GM19463 (cell line): ENCODE measurements around the gene NHSL1.

ENCODE experiments used
- ATAC-seq: cut with Tn5 transposase; IDR thresholded peaks from one replicate; pipeline ENCODE4 v1.9.1; 2021; ENCODE audit warnings: mild to moderate bottlenecking, moderate library complexity; ENCODE audit not compliant: unreplicated experiment

NHSL1 gene

DNA sequence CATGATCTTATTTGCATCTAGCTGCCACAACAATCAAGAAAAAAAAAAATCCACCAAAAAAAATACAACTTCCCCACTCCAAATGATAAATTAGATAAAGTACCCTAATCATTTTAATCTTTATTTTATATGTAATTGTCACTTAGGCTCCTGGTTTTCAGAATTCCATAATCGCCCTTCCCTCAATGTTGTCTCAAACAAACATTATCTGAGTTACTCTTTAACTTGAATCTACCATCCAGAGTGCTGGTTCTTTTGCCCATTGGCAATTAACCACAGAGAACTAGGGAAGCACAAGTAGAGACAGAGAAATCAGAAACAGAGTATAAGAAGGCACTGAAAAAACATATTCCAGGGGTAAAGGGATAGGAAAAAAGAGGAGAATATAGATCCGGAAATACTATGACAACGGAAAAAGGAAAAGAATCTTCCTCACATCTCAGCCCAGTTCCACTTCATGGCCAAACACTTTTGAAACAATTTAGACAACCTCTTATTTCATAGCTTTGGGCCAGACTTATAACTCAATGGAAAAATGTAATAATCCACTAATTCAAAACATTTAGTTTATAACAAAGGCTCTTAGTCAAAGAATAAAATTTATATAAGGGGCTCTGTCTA is 861 bp upstream of the NHSL1 start:
- ATAC-seq = no peak

DNA sequence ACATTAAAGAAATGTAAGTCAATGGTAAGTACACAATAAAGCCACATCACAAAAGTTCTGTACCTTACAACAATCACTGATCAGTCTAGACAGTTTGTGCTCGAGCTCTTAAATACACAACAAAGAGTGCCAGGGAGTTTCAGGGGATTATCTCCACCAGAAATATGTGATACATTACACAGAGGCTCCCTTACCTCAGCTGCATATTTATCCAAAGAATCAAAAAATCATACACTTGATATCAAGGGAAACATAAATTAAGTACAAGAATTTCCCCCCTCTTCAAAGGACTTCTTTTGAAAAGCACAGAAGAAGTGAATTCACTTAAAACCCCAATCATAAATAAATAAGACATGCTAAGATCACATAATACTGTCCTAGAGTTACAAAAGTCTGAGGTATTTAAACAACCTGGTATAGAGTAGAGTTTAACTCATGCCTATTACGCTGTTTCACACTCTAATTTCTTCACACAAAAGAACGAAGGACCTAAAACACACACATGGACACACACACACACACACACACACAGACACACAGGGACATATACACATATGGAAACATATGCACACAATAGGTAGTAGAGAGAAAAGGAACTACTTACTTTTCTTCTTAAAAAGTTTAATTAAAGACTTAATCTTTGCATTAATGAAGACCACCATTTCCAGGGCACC is 528 bp downstream of the NHSL1 start:
- ATAC-seq = peak; percentile 18

DNA sequence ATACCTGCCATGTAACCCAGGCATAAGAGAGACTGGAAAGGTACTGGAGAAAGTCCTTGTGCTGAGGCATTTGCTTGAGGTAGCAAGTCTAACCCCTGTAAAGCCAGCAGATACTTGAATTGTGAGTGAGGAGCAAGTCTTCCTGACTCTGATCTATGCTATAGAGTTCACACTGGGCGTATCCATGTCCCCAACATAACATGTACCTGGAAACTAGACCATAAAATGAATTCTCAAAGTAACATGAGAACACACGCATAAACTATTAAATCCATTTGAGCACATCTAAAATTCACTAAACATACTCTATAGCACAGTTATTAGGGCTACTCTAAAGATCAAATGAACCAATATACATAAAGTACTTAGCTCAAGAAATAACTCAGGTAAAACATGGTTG is 2.0 kb downstream of the NHSL1 start:
- ATAC-seq = no peak

DNA sequence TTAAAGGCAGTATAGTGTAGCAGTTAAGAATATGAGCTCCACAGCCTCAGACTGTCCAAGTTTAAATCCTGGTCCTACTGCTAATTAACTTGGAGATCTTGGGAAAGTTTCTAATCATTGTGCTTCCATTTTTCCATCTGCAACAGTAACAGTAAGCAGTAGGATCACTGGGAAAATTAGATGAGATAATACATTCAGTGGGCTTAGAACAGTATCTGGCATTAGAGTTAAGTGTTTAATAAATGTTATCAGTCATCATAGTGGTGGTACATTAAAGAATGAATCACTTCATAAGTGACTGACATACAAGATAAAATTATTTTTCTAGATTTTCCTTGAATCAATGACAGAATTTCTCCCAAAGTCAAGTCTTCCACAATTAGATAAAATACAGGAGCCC is 5.0 kb downstream of the NHSL1 start:
- ATAC-seq = no peak

DNA sequence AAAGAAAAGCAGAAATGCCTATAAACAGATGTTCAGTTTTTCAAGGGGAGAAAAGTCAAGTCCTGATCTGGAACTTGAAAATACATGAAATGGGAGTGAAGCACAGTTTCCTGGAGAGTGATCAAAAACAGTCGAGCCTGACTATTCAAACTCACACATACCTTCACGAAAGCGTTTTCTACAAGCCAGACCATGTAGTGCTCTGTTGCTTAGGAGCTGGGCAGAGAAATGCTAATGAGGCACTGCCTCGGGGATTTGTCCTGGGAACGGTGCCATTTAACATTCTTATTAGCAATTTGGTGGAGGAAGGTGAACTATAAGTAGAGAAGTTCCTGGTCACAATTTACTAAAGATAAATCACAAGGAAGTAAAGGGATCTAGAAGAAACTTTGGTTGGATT is 5.9 kb downstream of the NHSL1 start:
- ATAC-seq = no peak

DNA sequence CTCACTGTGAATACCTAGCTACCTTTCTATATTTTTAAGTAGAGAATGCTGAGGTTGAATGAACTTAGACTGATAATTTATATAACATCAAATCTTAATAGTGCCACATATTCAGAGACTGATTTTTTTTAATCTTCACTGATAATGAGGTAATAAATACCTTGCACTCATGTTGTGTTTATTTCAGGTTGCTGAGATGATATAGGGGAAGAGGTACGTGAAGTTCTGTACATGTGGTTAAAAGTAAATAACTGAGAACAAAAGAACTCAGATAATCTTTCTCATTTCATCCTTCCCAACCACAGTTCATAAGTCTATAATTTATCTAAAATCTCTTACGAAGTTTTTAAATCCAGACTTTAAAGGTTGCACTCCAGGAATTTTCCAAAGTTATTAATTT is 6.4 kb downstream of the NHSL1 start:
- no peak for ATAC-seq

DNA sequence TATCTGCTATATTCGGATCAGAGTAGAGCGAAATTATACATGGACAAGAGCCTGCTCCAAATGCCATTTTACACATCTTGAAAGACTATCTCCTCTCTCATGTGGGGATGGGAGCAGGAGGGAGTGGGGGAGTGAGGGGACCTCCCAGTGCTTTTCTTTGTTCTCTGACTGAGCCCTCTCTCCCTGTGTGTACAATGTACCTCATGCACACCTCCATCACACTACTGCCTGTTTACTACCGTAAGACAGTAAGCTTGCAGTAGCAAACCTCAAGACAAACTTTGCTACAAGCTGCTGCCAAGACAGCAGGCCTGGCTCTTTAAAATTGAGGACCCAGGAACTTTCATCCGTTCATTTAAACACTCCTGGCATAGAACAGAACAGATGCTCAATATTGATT is 7.2 kb downstream of the NHSL1 start:
- ATAC-seq = no peak

DNA sequence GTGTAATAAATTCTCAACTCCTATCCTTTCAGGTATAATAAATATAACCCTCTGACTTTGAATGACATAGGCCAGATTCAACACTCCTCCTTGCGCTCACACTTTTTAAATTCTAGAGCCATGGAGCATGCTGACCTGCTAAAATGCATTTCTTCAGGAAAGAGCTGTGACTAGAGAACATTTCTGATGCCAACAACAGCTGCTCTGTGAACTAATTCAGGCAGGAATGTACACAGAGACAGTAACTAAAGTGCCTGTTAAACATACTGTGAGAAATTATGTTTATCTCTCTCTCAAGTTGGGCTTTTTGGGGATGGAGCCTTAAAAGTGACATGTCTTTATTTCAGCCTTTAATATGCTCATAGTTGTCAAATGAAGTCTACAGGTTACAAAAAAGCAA is 8.3 kb downstream of the NHSL1 start:
- ATAC-seq = no peak

DNA sequence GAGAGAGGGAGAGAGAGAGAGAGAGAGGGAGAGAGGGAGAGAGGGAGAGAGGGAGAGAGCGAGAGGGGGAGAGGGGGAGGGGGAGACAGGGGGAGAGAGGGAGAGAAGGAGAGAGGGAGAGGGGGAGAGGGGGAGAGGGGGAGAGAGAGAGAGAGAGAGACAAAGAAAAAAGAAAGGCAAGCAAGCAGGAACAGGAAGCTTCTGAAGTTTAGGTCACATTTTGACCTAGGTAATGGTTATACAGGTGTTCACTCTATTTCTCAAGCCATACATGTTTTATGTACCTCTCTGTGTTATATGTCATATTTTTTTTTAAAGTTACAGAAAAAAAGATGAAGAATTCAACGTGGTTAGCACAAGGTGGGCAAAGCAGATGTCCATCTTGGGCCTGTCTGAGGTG is 9.4 kb downstream of the NHSL1 start:
- ATAC-seq = no peak

DNA sequence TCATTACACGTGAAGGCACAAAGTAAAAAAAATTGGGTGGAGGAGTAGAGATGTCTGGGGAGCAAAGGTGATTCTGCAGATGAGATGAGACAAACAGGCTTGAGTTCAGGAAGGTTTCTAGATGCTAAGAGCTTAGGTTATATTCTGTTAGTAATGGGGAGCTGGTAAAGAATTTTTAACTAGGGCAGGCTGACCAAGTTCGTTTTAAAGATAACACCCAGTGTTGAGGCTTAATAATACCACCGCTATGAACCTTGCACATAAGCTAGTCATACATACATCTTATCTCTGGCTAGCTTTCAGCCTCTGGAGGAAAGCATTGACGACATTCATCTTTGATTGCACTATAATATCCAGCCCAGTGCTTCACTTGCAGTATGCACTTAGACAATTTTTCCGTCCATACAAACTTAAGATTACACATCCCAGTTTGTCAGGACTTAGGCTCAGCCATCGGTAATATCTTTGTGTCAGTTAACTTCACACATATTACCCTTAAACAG is 12.1 kb downstream of the NHSL1 start:
- no peak for ATAC-seq

DNA sequence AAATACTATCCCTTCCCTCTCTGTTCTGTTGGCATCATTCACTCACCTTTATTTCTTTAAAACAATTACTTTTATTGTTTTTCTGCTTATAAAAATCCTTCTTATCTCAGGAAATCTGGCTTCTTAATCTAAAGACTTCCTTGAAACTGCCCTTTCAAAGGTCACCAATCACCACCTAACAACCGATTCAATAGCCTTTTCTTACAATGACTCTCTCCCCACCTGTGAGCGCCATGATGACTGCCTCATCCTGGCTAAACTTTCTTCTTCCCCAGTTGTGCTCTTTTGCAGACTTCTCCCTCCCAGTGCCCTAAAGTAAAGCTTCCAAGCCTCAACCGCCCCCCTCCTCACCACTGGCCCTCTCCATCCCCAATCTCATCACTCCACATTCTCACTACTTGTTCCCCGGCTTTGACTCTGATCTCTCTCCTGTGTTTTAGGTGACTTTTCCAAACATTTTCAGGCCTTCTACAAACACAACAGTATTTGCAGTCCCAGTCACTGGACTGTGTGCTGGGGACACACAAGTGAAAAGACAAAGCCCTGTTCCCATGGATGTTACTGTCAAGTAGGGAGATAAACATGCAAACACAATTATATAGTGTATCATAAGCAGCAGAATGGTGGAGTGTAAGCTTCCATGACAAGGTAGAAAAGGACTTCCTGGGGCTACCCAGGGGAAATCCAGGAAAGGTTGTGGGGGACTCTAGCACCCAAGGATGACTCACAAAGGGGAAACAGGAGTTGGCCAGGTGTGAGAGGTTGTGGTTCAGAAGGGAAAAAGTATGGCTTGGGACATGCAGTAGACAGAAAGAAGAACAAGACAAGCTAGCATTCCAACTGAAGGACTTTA is 12.8 kb downstream of the NHSL1 start:
- peak; percentile 42 for ATAC-seq

DNA sequence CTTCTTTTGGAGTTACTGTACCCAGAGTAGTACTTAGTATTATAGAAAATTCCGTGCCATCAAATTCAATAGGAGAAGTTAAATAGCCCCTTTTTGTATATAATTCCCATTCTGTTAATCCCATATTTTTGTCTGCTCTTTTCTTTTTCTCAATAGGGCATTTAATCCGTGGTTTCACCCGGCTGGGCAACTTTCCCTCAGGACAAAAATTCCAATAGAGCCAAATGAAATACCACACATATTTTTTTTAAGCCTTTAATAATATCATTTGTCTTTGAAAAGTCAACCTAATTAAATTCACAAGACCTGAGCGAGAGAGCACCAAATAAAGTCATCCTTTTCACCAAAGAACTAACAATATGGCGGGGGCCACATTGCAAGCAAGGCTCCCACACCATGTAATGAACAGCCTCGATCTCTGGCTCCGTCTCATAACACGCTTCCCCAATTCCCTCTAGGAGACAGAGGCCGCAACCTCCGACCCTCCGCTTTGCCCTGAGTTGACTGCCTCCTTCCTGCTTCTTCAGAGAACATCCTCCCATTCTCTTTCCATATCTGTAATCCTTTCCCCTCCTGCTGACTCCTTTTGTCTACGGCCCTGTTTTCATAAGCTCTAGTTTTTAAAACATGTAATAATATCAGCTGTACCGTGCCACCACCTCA is 13.6 kb downstream of the NHSL1 start:
- no peak for ATAC-seq

DNA sequence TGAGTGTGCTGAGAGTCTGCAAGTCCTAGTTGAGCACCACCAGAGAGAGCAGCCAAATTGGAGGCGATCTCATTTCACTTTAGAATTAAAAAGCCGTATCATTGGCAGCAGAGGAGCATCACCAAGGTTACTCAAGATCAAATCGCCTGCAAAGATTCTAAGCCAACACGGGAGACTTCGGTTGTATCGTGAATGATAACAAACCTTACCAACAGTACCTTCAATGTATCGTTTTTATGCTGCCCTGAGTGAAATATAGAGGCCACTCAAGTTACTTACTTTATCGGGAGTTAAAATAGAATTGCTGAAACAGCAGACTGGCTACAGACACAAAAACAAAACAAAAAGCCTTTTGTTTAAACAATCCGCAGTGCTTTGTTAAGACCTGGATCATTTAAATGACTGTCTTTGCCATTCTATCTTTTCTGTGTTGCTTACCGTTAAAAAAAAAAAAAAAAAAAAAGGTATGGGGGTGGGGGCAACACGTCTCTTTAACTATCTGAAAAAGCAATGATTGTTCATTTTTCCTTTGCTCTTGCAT is 14.2 kb downstream of the NHSL1 start:
- no peak for ATAC-seq

DNA sequence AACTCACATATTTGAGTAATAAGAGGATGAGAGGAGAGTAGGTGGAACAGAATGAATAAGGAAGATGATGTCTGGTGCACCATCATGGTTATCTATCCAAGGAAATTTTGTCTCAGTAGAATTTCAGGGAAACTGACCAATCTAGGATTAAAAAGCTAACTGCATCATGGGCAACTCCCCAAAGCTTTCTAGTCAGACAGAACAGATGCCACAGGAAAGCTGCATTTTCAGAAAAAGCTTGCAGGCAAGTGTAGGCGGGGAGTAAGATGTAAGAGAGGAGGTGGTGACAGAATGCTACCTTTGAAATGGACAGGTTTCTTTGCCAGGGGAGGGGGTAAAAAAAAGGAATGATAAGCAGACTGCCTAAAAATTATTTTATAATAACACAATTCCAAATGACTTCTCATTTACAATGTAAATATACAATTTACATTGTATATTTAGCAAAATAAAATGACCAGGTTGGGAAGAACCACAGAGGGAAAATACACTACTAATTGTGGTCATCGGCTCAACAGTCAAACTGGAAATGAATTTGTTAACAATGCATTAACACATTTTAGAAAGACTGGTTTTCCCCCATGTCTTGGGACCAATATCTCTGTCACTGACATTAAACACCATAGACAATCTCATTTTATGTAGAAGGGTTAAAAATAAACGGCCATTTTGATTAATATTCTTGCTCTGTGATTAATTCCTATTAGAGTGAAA is 15.1 kb downstream of the NHSL1 start:
- peak; percentile 43 for ATAC-seq

DNA sequence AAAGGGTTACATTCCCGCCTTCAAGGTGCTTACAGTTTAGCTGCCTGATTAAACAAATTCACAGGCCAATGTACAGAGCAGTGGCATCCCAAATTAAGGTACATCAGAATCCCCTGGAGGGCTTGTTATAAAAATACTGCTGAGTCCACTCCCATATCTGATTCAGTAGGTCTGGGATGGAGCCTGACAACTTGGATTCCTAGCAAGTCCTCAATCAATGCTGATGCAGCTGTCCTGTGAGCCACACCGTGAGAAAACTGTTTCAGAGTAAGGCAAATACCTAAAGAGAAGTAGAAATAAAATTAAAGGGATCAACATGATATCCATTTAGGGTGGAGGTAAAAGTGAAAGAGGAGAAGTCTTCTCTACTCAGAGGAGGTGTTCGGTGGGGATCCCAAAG is 16.5 kb downstream of the NHSL1 start:
- no peak for ATAC-seq

DNA sequence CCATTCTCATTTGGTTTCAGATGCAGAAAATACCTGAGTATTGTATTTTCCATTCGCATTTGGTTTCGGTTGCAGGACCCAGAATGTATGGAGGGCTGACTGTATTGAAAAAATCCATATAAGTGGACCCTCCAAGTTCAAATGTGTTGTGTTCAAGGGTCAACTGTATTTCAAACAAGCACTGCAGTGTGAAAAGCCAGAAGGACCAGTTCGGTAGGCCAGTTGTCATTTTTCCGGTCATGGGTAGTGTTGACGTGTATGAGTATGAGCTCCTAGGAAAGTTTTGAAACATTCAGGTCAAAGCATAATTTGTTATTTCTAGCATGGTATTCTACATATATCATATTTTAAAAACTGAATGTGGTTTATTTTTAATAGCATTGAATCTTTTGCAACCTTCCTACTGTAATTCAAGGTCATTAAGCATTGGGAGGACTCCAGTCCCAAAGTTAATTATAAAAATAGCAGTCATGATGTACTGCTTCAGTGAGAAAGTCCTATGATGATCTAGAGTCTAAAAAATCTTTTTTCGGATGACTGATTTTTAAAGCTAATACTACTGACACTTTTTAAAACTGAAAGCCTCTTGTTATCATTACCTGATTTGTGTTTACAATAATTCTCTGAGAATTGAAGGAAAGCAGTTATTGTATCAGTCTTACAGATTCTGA is 18.9 kb downstream of the NHSL1 start:
- ATAC-seq = no peak

DNA sequence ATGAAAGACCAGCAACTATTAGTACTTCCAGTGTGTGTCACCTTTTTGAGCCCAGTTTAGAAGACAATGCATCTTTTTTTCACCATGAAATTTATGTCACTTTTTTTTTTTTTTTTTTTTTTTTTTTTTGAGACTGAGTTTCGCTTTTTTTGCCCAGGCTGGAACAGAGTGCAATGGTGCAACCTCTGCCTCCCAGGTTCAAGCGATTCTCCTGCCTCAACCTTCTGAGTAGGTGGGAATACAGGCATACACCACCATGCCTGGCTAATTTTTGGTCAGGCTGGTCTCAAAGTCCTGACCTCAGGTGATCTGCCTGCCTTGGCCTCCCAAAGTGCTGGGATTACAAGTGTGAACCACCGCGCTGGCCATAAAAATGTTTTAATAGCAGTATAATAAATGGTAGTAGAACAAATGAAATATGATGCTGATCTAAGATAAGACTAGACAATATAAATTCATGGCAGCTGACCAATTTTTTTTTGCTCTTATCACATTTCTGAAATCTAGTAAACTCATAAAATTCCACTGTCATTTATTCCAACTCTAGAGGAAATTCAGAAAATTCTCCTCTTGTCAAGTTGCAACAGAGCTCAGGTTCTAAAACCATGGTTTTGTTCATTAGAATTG is 21.3 kb downstream of the NHSL1 start:
- ATAC-seq = no peak

DNA sequence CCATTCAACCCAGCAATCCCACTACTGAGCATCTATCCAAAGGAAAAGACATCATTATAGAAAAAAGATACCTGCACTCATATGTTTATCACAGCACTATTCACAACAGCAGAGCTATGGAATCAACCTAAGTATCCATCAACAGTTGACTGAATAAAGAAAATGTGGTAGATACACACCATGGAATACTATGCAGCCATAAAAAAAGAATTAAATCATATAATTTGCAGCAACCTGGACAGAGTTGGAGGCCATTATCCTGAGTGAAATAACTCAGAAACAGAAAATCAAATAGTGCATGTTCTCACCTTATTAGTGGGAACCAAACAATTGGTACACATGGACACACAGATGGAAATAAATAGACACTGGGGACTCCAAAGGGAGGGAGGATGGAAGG is 23.2 kb downstream of the NHSL1 start:
- no peak for ATAC-seq

DNA sequence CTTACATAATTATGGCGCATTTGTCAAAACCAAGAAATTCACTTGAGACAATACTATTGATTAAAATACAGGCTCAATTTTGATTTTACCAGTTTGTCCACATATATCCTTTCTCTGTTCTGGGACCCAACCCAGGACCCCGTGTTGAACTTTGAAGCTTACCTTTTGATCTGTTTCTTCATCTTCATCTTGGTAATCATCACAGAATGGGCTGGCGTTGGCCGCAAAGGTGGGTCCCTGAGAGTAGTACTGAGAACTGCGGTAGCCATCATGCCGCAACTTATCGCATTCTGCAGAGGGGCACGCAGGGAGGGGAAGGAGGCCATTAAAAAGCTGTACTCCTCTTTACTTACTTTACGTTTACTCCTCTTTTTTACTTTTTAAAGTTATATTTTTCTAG is 26.1 kb downstream of the NHSL1 start:
- no peak for ATAC-seq
